ENCODE results near the gene AFF3.

AFF3 gene

GRCh38 chr2:99618579-99619097 is 523.8 kb downstream of the AFF3 start:
- DNase-seq = no peak

- no peak for DNase-seq
Observed at GRCh38 chr2:99617811-99618210, 524.6 kb downstream of the AFF3 start.

GRCh38 chr2:99615247-99615771 is 527.1 kb downstream of the AFF3 start:
- no peak for DNase-seq

GRCh38 chr2:99613980-99614379 is 528.4 kb downstream of the AFF3 start:
- DNase-seq = no peak

- DNase-seq = no peak
Observed at GRCh38 chr2:99611786-99612185, 530.6 kb downstream of the AFF3 start.

GRCh38 chr2:99611034-99611433 is 531.4 kb downstream of the AFF3 start:
- DNase-seq = no peak

- DNase-seq = no peak
Observed at GRCh38 chr2:99609851-99610381, 532.5 kb downstream of the AFF3 start.

GRCh38 chr2:99608861-99609260 is 533.5 kb downstream of the AFF3 start:
- DNase-seq = no peak

- DNase-seq = no peak
Observed at GRCh38 chr2:99607861-99608491, 534.4 kb downstream of the AFF3 start.

GRCh38 chr2:99607454-99607853 is 534.9 kb downstream of the AFF3 start:
- DNase-seq = no peak

GRCh38 chr2:99605036-99605435 is 537.4 kb downstream of the AFF3 start:
- DNase-seq = no peak

GRCh38 chr2:99602476-99602875 is 539.9 kb downstream of the AFF3 start:
- DNase-seq = no peak

- no peak for DNase-seq
Observed at GRCh38 chr2:99600981-99601651, 541.3 kb downstream of the AFF3 start.

- no peak for DNase-seq
Observed at GRCh38 chr2:99598441-99598840, 543.9 kb downstream of the AFF3 start.

GRCh38 chr2:99597616-99598015 is 544.8 kb downstream of the AFF3 start:
- no peak for DNase-seq

GRCh38 chr2:99595373-99595772 is 547.0 kb downstream of the AFF3 start:
- no peak for DNase-seq

GRCh38 chr2:99593692-99594427 is 548.5 kb downstream of the AFF3 start:
- no peak for DNase-seq

- no peak for DNase-seq
Observed at GRCh38 chr2:99576775-99577174, 565.6 kb downstream of the AFF3 start.

GRCh38 chr2:99573634-99574251 is 568.6 kb downstream of the AFF3 start:
- no peak for DNase-seq

- no peak for DNase-seq
Observed at GRCh38 chr2:99572373-99573164, 569.8 kb downstream of the AFF3 start.

- DNase-seq = no peak
Observed at GRCh38 chr2:99571954-99572353, 570.4 kb downstream of the AFF3 start.

GRCh38 chr2:99571533-99571932 is 570.9 kb downstream of the AFF3 start:
- DNase-seq = no peak
